ENCODE results near the gene CEP85.

The CEP85 gene, protein sequence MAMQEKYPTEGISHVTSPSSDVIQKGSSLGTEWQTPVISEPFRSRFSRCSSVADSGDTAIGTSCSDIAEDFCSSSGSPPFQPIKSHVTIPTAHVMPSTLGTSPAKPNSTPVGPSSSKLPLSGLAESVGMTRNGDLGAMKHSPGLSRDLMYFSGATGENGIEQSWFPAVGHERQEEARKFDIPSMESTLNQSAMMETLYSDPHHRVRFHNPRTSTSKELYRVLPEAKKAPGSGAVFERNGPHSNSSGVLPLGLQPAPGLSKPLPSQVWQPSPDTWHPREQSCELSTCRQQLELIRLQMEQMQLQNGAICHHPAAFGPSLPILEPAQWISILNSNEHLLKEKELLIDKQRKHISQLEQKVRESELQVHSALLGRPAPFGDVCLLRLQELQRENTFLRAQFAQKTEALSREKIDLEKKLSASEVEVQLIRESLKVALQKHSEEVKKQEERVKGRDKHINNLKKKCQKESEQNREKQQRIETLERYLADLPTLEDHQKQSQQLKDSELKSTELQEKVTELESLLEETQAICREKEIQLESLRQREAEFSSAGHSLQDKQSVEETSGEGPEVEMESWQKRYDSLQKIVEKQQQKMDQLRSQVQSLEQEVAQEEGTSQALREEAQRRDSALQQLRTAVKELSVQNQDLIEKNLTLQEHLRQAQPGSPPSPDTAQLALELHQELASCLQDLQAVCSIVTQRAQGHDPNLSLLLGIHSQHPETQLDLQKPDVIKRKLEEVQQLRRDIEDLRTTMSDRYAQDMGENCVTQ

DNA sequence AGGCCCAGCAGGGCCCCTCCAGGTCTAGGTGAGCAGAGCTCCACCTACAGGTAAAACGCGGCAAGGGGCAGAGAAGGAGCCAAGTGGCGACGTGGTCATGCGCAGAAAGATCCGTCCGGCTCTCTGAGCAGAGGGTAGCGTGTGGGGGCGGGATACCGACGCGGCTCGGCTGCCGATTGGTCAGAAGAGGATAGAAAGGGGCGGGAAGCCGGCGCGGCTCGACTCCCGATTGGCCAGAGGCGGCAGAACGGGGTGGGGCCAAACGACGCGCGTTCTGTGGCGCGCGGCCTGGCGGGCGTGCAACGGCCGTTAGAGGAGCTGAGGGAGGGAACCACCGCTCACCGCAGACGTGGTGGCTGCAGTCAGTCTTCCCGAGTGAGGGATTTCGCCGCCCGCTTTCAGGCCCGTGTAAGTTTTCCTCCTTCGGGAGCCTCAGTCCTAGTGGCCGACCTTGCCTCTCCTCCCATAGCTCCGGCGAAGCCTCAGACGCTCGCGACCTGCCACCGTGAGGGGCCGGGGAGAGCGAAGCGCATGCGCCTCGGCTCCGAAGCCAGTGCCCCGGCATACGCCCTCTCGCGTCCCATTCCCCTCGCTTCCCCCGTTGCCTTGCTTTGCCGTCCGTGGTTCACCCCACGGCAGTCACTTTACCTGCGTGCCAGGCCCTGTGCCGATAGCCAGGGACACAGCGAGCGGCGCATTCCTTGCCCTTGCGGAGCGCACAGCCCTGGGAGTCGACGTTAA lies at the start of gene CEP85:
TSS of gene CEP85 (plus strand) at position 298 of the 741 bp plus-strand sequence. CDS start 5,584 bp downstream, outside the sequence.
- DNase-seq (peak; percentile 98 to 99), ATAC-seq (peak; percentile 96)
- Mint-ChIP-seq H3K4me3 (peak within 1 kb of the TSS; percentile 91 to 100), H3K27ac (peak within 1 kb of the TSS; percentile 96 to 97), H3K9me3 (no peaks in the 10 kb centered on the region), H3K27me3 (no peaks in the 10 kb centered on the region), H3K4me1 (peaks cover 37% of the 10 kb centered on the region)

DNA sequence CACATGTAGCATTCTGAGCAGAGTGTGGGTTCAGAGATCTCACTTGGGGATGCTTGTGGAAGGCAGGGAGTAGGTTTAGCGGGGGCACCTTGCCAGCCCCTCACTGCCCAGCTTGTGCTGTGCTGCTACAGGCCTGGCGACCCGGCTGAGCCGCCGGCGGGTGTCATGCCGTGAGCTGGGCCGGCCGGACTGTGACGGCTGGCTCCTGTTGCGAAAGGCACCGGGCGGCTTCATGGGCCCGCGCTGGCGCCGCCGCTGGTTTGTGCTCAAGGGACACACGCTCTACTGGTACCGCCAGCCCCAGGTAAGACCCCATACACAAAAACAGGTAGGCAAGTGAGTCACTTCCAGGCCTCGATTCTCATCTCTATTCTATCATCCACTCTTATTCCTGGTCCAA lies 49.1 kb upstream of the CEP85 start:
- Mint-ChIP-seq H3K9me3 (no peaks in the 10 kb centered on the region), H3K27me3 (no peaks in the 10 kb centered on the region), H3K27ac (no peak overlapping the region), H3K4me3 (no peak overlapping the region), H3K4me1 (peaks cover 8% of the 10 kb centered on the region)
- no peak for DNase-seq
- no peak for ATAC-seq

DNA sequence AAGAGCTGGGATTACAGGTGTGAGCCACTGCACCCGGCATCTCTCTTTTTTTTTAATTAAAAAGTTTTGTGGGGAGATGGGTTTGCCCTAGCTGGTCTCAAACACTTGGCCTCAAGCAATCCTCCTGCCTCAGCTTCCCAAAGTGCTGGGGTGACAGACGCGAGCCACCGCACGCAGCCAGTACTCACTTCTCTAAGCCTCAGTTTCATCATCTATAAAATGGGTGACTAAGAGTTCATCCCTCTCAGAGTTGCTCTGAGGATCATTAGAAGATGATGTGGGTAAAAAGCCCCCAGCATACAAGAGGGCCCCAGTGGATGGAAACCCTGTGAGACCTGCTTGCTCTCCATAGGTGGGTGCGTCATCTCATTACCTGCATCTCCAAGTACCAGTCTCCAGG lies 46.1 kb upstream of the CEP85 start:
- Mint-ChIP-seq H3K27me3 (no peaks in the 10 kb centered on the region), H3K4me3 (no peak overlapping the region), H3K27ac (no peak overlapping the region), H3K9me3 (no peaks in the 10 kb centered on the region), H3K4me1 (peaks cover 16% of the 10 kb centered on the region)
- ATAC-seq (no peak), DNase-seq (no peak)

DNA sequence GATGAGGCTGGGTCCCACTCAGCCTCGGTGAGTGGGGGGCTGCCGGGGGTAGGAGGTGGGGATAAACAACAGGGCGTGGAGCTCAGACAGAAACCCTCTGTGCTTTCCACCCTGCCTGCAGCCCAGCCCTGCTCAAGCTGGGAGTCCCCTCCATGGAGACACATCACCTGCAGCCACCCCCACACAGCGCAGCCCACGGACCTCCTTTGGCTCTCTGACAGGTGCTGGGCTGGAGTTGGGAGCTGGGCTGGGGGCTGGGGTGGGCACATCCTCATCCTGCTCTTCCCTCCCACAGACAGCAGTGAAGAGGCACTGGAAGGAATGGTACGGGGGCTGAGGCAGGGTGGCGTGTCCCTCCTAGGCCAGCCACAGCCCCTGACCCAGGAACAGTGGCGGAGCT lies 45.5 kb upstream of the CEP85 start:
- H3K27me3 Mint-ChIP-seq, result no peaks in the 10 kb centered on the region
- peaks cover 16% of the 10 kb centered on the region for H3K4me1 Mint-ChIP-seq
- ATAC-seq (no peak), DNase-seq (no peak)
- no peak overlapping the region for H3K4me3 Mint-ChIP-seq
- H3K9me3 Mint-ChIP-seq, result no peaks in the 10 kb centered on the region
- H3K27ac Mint-ChIP-seq, result no peak overlapping the region

DNA sequence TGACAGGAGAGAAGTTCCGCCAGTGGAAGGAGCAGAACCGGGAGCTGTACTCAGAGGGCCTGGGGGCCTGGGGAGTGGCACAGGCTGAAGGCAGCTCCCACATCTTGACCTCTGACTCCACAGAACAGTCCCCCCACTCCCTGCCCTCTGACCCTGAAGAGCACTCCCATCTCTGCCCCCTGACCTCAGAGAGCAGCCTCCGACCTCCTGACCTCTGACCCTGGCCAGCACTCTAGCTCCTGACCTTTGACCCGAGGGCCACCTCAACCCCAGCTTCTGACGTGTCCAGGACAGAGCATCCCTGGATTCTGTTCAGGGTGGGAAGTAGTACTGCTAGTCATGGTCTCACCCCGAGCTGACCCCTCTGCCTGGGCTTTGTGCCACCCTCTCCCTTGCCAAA lies 44.7 kb upstream of the CEP85 start:
- ATAC-seq (no peak), DNase-seq (no peak)
- H3K4me3 Mint-ChIP-seq, result no peak overlapping the region
- no peaks in the 10 kb centered on the region for H3K27me3 Mint-ChIP-seq
- no peak overlapping the region for H3K27ac Mint-ChIP-seq
- no peaks in the 10 kb centered on the region for H3K9me3 Mint-ChIP-seq
- peaks cover 16% of the 10 kb centered on the region for H3K4me1 Mint-ChIP-seq

DNA sequence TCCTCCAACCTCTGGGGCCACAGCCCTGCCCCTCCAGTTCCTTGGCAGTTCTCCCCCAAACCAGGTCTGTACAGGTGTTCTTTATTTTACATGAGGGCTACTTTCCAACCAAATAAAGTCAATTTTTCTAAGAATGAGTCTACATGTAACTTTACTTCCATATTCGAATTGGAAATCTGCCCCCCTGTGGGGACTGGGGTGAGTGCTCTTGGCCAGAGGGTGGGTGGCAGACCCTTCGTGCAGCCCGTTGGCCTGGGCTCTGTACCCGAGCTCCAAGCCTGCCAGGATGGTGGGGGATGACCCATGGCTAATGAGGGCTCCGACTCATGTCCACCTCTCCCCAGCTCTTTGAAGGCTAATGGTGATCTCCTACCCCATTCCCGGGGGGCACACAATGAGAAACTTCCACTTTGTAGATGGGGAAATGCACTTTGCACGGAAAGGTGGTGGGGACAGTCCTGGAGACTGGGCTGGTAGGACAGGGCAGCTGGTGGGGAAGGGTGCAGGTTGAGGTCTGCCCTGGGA lies 44.2 kb upstream of the CEP85 start:
- Mint-ChIP-seq H3K4me3 (no peak overlapping the region), H3K4me1 (peaks cover 16% of the 10 kb centered on the region), H3K27ac (no peak overlapping the region), H3K9me3 (no peaks in the 10 kb centered on the region), H3K27me3 (no peaks in the 10 kb centered on the region)
- DNase-seq (no peak), ATAC-seq (no peak)

DNA sequence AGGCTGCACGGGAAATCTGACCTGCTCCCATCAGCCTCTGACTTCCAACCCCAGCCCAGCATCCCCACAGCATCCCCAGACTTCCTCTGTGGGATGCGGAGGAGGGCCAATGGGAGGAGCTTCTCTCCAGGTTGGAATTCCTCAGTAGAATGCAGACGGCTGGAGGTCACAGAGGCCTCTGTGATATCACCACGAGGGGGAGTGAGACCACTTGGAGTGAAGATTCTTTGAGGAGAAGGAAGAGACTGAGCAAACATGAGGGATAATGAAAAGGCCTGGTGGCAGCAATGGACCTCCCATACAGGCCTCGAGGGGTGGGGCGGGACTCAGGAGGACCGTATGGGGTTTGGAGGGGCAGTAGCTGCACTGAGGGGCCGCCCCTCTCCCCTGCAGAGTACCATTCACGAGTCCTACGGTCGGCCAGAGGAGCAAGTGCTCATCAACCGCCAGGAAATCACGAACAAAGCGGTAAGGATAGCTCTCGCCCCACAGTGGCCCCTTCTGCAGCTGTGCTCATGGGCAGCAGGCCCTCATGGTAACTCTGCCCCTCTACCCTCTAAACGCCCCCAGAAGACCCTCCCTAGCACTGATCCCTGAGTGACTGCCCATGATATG lies 43.5 kb upstream of the CEP85 start, which contains the start of gene CATSPER4:
TSS of gene CATSPER4 (plus strand) at position 230 of the 615 bp plus-strand sequence. CDS start at position 256, 26 bp downstream.
- Mint-ChIP-seq H3K4me3 (no peak within 1 kb of the TSS), H3K4me1 (peaks cover 16% of the 10 kb centered on the region), H3K9me3 (no peaks in the 10 kb centered on the region), H3K27ac (peak within 1 kb of the TSS in 1 of 2 donors; percentile 79), H3K27me3 (no peaks in the 10 kb centered on the region)
- ATAC-seq (no peak), DNase-seq (no peak)

DNA sequence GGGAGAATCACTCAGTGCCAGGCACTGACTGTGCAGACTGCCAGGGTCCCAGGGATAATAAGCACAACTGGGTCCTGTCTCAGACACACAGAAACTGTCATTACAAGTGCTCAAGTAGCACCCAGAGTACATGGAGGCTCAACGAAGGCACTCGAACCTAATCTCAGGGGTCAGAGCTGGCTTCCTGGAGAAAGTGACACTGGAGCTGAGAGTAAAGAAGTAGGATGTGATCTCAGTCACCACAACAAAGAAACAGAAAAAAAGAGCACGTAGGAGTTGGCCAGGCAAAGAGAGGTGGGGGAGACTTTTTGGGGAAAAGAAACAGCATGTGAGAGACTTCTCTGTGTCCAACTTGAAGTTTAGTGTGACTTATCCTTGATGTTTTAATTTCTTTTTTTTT lies 42.3 kb upstream of the CEP85 start:
- Mint-ChIP-seq H3K4me3 (peak overlapping the region; percentile 26 to 30), H3K27ac (peak overlapping the region in 1 of 2 donors; percentile 44), H3K27me3 (no peaks in the 10 kb centered on the region), H3K9me3 (no peaks in the 10 kb centered on the region), H3K4me1 (peaks cover 16% of the 10 kb centered on the region)
- peak; percentile 86 for ATAC-seq
- DNase-seq, result peak in 1 of 2 donors; percentile 23

DNA sequence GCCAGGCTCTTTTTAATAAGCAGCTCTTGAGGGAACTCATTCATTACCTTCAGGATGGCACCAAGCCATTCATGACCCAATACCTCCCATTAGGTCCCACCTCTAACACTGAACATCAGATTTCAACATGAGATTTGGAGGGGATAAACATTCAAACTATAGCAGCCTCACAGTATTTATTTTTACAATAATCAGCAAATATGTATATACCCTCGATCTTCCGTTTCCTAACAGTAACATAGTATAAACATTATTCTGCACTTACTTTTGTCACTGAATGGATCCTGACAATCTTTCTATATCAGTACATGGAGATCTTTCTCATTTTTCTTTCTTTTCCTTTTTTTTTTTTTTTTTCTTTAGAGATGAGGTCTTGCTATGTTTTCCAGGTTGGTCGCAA lies 38.2 kb upstream of the CEP85 start:
- no peaks in the 10 kb centered on the region for H3K27me3 Mint-ChIP-seq
- DNase-seq (no peak), ATAC-seq (no peak)
- peaks cover 19% of the 10 kb centered on the region for H3K4me1 Mint-ChIP-seq
- H3K27ac Mint-ChIP-seq, result no peak overlapping the region
- H3K4me3 Mint-ChIP-seq, result no peak overlapping the region
- no peaks in the 10 kb centered on the region for H3K9me3 Mint-ChIP-seq

DNA sequence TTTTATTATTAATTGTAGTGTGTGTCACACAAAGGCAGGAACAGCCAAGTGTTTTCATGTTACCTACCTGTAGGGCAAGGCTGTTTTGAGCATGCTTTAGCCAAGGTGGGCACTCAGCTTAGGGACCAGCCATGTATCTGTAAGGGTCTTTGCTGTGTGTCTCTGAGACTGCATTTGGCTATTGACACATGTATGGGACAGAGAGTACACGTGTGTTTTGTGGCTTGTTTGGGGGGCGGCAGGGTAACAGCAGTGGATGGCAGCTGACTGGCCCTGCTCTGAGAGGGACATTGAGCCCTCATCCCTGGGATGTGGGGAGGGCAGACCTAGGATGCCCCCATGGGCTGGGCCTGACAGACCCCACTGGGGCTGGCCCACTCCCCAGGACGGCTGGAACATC lies 36.7 kb upstream of the CEP85 start:
- Mint-ChIP-seq H3K27me3 (peaks cover 5% of the 10 kb centered on the region), H3K4me1 (peaks cover 19% of the 10 kb centered on the region), H3K4me3 (no peak overlapping the region), H3K9me3 (no peaks in the 10 kb centered on the region), H3K27ac (no peak overlapping the region)
- ATAC-seq, result no peak
- DNase-seq, result no peak

DNA sequence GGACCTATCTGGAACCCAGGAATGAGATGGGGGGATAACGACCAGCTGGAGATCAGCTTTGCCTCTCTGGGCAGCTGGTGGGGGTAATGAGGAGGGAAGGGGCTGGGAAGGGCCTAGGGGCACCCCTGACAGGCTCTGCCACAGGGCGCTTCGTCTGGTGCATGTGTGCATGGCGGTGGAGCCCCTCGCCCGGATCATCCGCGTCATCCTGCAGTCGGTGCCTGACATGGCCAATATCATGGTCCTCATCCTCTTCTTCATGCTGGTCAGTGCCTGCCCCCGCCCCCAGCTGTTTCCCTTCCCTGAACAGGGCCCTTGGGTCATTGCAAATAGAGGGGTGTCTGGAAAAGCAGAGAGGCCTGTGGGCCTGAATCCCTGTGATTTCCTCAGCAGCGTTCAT lies 36.2 kb upstream of the CEP85 start:
- peaks cover 10% of the 10 kb centered on the region for H3K27me3 Mint-ChIP-seq
- no peak overlapping the region for H3K27ac Mint-ChIP-seq
- DNase-seq (no peak), ATAC-seq (no peak)
- H3K4me3 Mint-ChIP-seq, result no peak overlapping the region
- H3K9me3 Mint-ChIP-seq, result no peaks in the 10 kb centered on the region
- H3K4me1 Mint-ChIP-seq, result peaks cover 21% of the 10 kb centered on the region

DNA sequence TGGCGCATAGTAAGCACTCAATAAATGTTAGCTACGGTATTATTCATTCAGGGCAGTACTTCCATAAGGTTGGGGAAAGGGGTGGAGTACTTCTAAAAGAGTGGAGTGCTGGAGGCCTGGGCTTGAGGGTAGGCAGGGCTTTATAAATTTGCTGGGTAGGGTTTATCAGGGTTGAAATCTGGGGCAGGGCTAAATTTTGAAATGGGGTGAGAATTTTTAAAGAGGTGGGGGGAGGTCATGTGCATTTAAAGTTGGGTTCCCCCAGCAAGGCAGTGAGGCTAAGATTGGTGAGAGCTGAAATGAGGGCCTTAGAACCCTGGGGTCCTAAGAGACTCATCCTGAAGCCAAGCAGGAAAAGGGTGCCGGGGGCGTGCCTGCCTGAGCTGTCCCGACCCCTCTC lies 33.6 kb upstream of the CEP85 start:
- Mint-ChIP-seq H3K4me1 (peaks cover 21% of the 10 kb centered on the region), H3K9me3 (no peaks in the 10 kb centered on the region), H3K27ac (no peak overlapping the region), H3K4me3 (no peak overlapping the region), H3K27me3 (peaks cover 11% of the 10 kb centered on the region)
- DNase-seq (no peak), ATAC-seq (no peak)

DNA sequence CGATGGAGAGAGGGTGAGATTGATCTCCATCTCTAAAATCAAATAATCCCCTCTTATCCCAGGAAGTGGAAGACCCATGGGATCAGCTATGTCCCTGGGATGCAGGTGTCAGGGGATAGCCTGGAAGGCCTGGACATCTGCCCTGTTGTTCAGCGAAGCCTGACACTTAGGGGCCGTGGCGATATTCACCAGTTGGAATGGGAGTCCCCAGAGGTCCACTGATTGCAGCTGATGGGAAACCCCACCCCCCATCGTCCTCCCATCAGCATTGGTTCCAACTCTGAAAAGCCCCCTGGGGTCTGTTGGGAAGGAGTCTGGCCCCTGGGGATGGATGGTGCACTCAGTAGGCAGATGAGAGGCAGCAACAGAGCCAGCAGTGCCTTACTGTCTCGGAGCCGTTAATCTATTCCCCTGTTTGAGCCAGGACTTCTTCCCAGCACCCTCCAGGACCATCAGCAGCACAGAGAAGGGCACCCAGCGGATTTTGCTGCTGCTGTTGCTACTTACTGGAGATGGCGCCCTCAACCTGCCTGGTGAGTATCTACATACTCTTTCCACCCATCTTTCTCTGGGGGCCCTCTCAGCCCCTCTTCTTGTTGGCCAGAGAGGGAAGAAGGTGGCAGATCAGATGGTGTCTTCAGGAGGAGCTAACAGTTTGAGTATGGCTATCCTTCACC lies 30.2 kb upstream of the CEP85 start:
- no peak overlapping the region for H3K27ac Mint-ChIP-seq
- no peaks in the 10 kb centered on the region for H3K9me3 Mint-ChIP-seq
- peaks cover 21% of the 10 kb centered on the region for H3K4me1 Mint-ChIP-seq
- DNase-seq (no peak), ATAC-seq (no peak)
- H3K27me3 Mint-ChIP-seq, result peaks cover 11% of the 10 kb centered on the region
- H3K4me3 Mint-ChIP-seq, result no peak overlapping the region

DNA sequence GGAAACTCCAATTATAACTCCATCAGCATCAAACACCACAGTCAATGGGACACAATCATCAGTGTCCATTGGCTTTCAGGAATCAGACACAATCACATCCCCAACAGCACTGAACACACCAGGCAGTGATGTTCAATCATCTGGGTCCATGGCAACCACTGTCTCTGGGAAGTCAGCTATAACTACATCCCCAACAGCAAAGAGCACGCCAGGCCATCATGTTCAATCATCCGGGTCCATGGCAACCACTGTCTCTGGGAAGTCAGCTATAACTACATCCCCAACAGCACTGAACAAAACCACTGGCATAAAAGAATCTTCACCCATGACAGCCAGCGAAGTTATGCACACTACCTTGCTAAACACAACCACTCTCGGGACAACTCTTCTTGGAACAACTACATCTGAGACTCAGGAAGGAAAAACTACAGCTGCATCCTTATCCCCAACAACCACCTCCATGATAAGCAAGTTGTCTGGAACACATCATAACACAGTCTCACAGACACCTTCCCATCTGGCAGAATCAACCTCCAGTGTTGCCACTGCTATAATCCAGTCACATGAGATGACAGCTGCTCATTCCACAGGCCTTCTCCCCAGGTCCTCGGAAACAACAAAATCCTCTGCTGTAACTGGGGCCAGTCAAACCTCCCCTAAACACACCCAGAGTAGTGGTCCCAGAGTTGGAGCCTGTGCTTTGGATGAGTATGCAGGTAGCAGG lies 23.7 kb upstream of the CEP85 start:
- no peaks in the 10 kb centered on the region for H3K9me3 Mint-ChIP-seq
- no peaks in the 10 kb centered on the region for H3K27me3 Mint-ChIP-seq
- DNase-seq (no peak), ATAC-seq (no peak)
- H3K4me1 Mint-ChIP-seq, result no peaks in the 10 kb centered on the region
- no peak overlapping the region for H3K4me3 Mint-ChIP-seq
- H3K27ac Mint-ChIP-seq, result no peak overlapping the region

Measured in stimulated activated naive CD8-positive, alpha-beta T cell treated with anti-CD3 and anti-CD28 coated beads, Interleukin-15, amount 100 ng/mL, for 72 hours (primary cell).